Loucy (cell line): ENCODE data around the gene CDC14A.

ENCODE experiments used
- H2AFZ ChIP-seq: fragments of 200-600 bp; sonication (generic); 2 replicates; pipeline ENCODE4 v1.6.0; 2016; ENCODE audit warnings: antibody characterized with exemption, mild to moderate bottlenecking, low read length, moderate library complexity
- H3F3A ChIP-seq: fragments of 200-600 bp; 2 replicates; pipeline ENCODE4 v1.6.0; 2016; ENCODE audit warnings: antibody characterized with exemption, low read depth, mild to moderate bottlenecking
- H3K27me3 ChIP-seq: fragments of 200-600 bp; sonication (generic); 2 replicates; pipeline ENCODE4 v1.6.1; 2014; ENCODE audit warnings: low read length, mild to moderate bottlenecking; ENCODE audit not compliant: insufficient read depth, poor library complexity, severe bottlenecking
- H3K36me3 ChIP-seq: fragments of 200-600 bp; sonication (generic); 2 replicates; pipeline ENCODE4 v1.6.1; 2016; ENCODE audit warnings: low read length; ENCODE audit not compliant: insufficient read depth
- H3K4me1 ChIP-seq: fragments of 200-600 bp; sonication (generic); 2 replicates; pipeline ENCODE4 v1.5.1; 2014; ENCODE audit warnings: low read length, mild to moderate bottlenecking; ENCODE audit not compliant: insufficient read depth, poor library complexity, severe bottlenecking
- H3K4me2 ChIP-seq: fragments of 200-600 bp; sonication (generic); 2 replicates; pipeline ENCODE4 v1.6.0; 2014; ENCODE audit warnings: antibody characterized with exemption, low read length, low read depth, mild to moderate bottlenecking; ENCODE audit not compliant: poor library complexity, severe bottlenecking
- H3K4me3 ChIP-seq: fragments of 200-600 bp; sonication (generic); 2 replicates; pipeline ENCODE4 v1.5.1; 2014; ENCODE audit warnings: low read length, mild to moderate bottlenecking, mixed read lengths; ENCODE audit not compliant: poor library complexity, severe bottlenecking
- H3K79me2 ChIP-seq: fragments of 200-600 bp; sonication (generic); 2 replicates; pipeline ENCODE4 v1.6.1; 2014; ENCODE audit warnings: low read length; ENCODE audit not compliant: insufficient read depth
- H3K9ac ChIP-seq: fragments of 200-600 bp; sonication (generic); 2 replicates; pipeline ENCODE4 v1.6.0; 2014; ENCODE audit warnings: mild to moderate bottlenecking, low read depth, low read length, moderate library complexity; ENCODE audit not compliant: poor library complexity, severe bottlenecking
- H3K9me2 ChIP-seq: fragments of 200-600 bp; sonication (generic); replicated peaks from 2 replicates; pipeline ENCODE4 v1.6.1; 2016; ENCODE audit warnings: low read depth, low read length, mixed read lengths
- H3K9me3 ChIP-seq: fragments of 200-600 bp; sonication (generic); 2 replicates; pipeline ENCODE4 v1.6.1; 2014; ENCODE audit warnings: mild to moderate bottlenecking, antibody characterized with exemption, low read length, low read depth; ENCODE audit not compliant: insufficient read depth
- H4K20me1 ChIP-seq: fragments of 200-600 bp; sonication (generic); 2 replicates; pipeline ENCODE4 v1.6.0; 2014; ENCODE audit warnings: antibody characterized with exemption, low read length, mild to moderate bottlenecking; ENCODE audit not compliant: insufficient read depth, poor library complexity, severe bottlenecking
- EZH2phosphoT487 ChIP-seq: fragments of 200-600 bp; IDR thresholded peaks from 2 replicates; pipeline ENCODE4 v1.6.1; 2018; ENCODE audit warnings: antibody characterized with exemption, mild to moderate bottlenecking, moderate library complexity, borderline replicate concordance
- TF ChIP-seq, protein P1 (sequence below): fragments of 200-600 bp; sonication (generic); conservative IDR thresholded peaks from 2 replicates; pipeline ENCODE4 v1.5.1; 2014; ENCODE audit warnings: mild to moderate bottlenecking, antibody characterized with exemption, low read length

Gene CDC14A

DNA sequence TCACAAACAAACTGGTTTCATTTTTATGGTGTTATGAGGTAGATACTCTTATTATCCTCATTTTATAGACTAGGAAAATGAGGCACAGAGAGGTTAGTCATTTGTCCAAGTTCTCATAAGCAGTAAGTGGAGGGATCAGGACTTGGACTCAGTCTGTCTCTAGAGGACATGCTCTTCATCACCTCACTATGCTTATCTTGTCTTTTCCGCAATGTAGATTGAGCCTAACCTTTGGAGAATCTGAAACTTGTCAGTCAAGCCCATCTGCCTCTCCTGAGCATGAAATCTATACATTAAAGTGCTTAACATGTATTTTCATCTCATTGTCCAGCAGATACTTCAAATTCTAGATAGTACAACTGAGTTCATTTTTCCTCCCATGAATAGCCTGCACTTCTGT, 11.8 kb upstream of the CDC14A start:
- H3K4me2 ChIP-seq: no peak overlapping the region
- no peak overlapping the region for H3K9ac ChIP-seq
- TF ChIP-seq, protein P1, sequence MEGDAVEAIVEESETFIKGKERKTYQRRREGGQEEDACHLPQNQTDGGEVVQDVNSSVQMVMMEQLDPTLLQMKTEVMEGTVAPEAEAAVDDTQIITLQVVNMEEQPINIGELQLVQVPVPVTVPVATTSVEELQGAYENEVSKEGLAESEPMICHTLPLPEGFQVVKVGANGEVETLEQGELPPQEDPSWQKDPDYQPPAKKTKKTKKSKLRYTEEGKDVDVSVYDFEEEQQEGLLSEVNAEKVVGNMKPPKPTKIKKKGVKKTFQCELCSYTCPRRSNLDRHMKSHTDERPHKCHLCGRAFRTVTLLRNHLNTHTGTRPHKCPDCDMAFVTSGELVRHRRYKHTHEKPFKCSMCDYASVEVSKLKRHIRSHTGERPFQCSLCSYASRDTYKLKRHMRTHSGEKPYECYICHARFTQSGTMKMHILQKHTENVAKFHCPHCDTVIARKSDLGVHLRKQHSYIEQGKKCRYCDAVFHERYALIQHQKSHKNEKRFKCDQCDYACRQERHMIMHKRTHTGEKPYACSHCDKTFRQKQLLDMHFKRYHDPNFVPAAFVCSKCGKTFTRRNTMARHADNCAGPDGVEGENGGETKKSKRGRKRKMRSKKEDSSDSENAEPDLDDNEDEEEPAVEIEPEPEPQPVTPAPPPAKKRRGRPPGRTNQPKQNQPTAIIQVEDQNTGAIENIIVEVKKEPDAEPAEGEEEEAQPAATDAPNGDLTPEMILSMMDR: no peak
- no peak for TF ChIP-seq EZH2phosphoT487
- no peaks in the 10 kb centered on the region for H3K27me3 ChIP-seq
- no peaks in the 10 kb centered on the region for H3K9me2 ChIP-seq
- H3K4me1 ChIP-seq: no peaks in the 10 kb centered on the region
- no peaks in the 10 kb centered on the region for H3F3A ChIP-seq
- H3K36me3 ChIP-seq: no peaks in the 10 kb centered on the region
- H3K9me3 ChIP-seq: no peaks in the 10 kb centered on the region
- H4K20me1 ChIP-seq: no peaks in the 10 kb centered on the region
- no peak overlapping the region for H3K4me3 ChIP-seq
- H2AFZ ChIP-seq: no peak overlapping the region
- no peaks in the 10 kb centered on the region for H3K79me2 ChIP-seq

DNA sequence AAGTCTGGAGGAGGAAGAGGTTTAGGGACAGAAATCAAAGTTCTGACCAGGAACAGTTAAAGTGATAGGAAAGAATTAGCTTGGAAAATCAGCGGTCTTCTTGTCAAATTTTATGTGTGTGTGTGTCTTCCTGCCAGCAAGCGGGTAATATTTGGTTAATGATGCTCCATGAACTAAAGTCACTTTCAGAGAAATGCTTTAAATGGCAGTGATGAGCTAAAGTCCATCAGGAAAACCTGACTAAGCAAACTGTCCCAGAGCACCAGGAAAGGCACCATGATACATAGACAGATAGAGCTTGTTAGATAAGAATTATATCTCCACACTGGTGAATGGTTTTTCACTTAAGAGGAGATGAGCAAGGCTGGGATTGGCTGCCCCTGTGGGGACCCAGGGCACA, 10.0 kb upstream of the CDC14A start:
- H3K27me3 ChIP-seq: no peaks in the 10 kb centered on the region

DNA sequence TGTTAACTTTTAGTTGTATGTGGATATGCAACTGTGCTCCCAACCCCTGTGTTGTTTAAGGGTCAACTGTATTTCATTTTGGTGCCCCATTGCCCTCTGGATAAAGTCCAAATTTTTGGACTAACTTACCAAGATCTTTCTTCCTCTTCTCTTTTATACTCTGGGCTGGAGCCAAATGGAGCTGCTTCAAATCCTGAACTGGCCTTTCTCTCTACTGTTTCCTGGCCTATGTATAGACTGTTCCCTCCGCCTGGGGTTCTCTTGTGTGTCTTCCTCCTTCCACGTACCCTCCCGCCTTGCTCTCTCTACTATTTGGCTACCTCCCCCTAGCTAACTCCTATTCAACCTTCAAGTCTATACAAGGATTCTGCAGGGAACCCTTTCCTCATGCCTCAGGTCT, 8.4 kb upstream of the CDC14A start:
- Histone ChIP-seq H3K9me3 (no peaks in the 10 kb centered on the region), H3K9me2 (no peaks in the 10 kb centered on the region), H3F3A (no peaks in the 10 kb centered on the region), H2AFZ (no peak overlapping the region), H3K4me2 (no peak overlapping the region), H3K9ac (no peak overlapping the region), H3K4me3 (no peak overlapping the region), H4K20me1 (no peaks in the 10 kb centered on the region), H3K36me3 (no peaks in the 10 kb centered on the region), H3K4me1 (peaks cover 5% of the 10 kb centered on the region), H3K79me2 (no peaks in the 10 kb centered on the region), H3K27me3 (no peaks in the 10 kb centered on the region)
- TF ChIP-seq EZH2phosphoT487: no peak
- TF ChIP-seq, protein P1: no peak

More for the DNA sequence above, 10.0 kb upstream of the CDC14A start:
- peaks cover 3% of the 10 kb centered on the region for H3K4me1 ChIP-seq
- H3K9me3 ChIP-seq: no peaks in the 10 kb centered on the region
- H4K20me1 ChIP-seq: no peaks in the 10 kb centered on the region
- H3K9me2 ChIP-seq: no peaks in the 10 kb centered on the region
- no peak overlapping the region for H3K9ac ChIP-seq
- no peak overlapping the region for H2AFZ ChIP-seq
- no peak for TF ChIP-seq EZH2phosphoT487
- TF ChIP-seq, protein P1: no peak
- H3K36me3 ChIP-seq: no peaks in the 10 kb centered on the region
- no peaks in the 10 kb centered on the region for H3K79me2 ChIP-seq
- no peak overlapping the region for H3K4me2 ChIP-seq
- no peak overlapping the region for H3K4me3 ChIP-seq
- no peaks in the 10 kb centered on the region for H3F3A ChIP-seq
